Measurements from ENCODE around the gene KLF3. TPM values are rescaled to one million over a fixed set of nuclear protein-coding genes. Genes with fewer than 3 reads are reported as not detected.
A peak's percentile ranks its signal among the peaks of the same experiment; 100 is the strongest.

KLF3 gene
- total RNA-seq, 2 donors from 2014 or later: 20.6 to 29.5 TPM

DNA sequence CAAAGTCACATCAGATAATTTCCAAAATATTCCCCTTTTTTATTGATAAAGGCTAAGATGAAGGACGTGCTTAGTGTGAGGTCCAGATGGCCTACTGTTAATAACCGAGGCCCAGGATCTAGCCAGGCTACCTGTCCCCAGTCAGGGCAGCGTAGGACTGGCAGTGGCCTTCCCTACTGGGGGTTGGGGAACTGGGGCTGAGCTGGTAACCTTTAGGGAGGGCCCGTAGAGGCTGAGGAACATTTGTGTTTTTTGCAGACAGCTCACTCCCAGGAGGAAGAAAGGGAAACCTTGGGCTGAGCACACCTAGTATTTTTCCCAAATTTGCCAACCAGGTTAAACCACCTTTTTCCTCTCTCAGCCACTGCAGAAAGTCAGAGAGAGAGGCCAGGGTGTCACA lies 59.1 kb downstream of the KLF3 start:
- no peak for ATAC-seq
- intact Hi-C loops (cut with DNase I): no loop called here
- DNase-seq: no peak

- no peak for DNase-seq
- ATAC-seq: peak in 1 of 2 donors; percentile 31
- intact Hi-C loops (cut with DNase I): no loop called here
Observed at GRCh38 chr4:38723726-38724474, 59.9 kb downstream of the KLF3 start.

GRCh38 chr4:38724475-38724808 lies 60.4 kb downstream of the KLF3 start:
- intact Hi-C loops (cut with DNase I): no loop called here
- no peak for ATAC-seq
- no peak for DNase-seq

GRCh38 chr4:38728631-38729141 lies 64.7 kb downstream of the KLF3 start:
- ATAC-seq: no peak
- DNase-seq: no peak
- intact Hi-C loops (cut with DNase I): no loop called here

- ATAC-seq (no peak), DNase-seq (no peak)
- intact Hi-C loops (cut with DNase I): loop anchor here (2.0 to 5.0 kb wide), 3 partner anchors 552 to 668 kb away; no protein-coding TSS in a partner anchor
Observed at GRCh38 chr4:38730493-38730829, 66.5 kb downstream of the KLF3 start.

- ATAC-seq (peak; percentile 87 to 90), DNase-seq (peak; percentile 82)
- intact Hi-C loops (cut with DNase I): loop anchor here (2.0 to 5.0 kb wide), 3 partner anchors 552 to 669 kb away; no protein-coding TSS in a partner anchor
Observed at GRCh38 chr4:38730830-38731646, 67.0 kb downstream of the KLF3 start.

DNA sequence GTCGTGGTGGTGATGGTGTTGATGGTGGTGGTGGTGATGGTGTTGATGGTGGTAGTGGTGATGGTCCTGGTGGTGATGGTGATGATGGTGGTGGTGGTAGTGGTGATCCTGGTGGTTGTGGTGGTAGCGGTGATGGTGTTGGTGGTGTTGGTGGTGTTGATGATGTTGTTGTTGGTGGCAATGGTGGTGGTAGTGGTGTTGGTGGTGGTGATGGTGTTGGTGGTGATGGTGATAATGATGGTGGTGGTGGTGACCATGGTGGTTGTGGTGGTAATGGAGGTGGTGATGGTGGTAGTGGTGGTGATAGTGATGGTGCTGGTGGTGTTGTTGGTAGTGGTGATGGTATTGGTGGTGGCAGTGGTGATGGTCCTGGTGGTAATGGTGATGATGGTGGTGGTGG lies 69.7 kb downstream of the KLF3 start:
- intact Hi-C loops (cut with DNase I): loop anchor here (5.0 kb wide), 2 partner anchors 556 to 671 kb away; no protein-coding TSS in a partner anchor
- no peak for ATAC-seq
- DNase-seq: no peak

DNA sequence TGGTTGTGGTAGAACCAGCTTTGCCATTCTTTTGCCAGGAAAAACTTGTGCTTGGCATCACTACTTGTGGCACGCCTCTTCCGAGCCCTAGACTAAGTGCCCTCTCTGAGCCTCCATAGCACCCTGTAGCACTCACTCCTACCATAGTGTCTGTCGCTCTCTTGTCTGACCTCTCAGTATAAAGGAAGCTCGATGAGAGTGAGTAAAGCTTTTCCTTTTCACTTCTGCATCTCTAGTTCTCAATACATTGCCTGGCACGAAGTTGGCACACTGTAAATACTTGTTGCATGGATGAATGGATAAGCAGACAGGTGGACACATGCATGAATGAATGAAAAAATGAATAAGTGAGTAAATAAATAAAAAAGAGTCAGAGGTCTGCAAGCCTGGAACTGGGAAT lies 70.4 kb downstream of the KLF3 start:
- no peak for DNase-seq
- intact Hi-C loops (cut with DNase I): loop anchor here (5.0 kb wide), 2 partner anchors 557 to 672 kb away; no protein-coding TSS in a partner anchor
- ATAC-seq: no peak

DNA sequence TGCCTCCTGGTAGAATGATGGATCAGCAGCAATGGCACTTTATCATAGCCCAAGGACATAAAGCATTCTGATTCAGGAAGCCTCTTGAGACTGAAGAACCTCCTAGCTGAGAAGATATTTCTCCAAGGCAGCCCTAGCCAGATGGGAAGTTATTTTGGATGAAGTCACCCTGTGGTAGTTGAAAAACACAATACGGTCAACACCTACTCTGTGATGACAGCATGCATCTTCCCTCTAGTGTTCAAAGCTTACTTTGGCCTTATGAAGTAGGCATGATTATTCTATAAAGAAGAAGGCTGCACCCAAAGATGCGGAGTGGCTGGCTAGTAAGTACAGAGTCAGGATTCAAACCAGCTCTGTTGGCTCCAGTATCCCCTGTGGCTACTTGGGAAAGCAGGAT lies 70.9 kb downstream of the KLF3 start:
- DNase-seq (no peak), ATAC-seq (no peak)
- intact Hi-C loops (cut with DNase I): loop anchor here (5.0 kb wide), 2 partner anchors 558 to 673 kb away; no protein-coding TSS in a partner anchor

DNA sequence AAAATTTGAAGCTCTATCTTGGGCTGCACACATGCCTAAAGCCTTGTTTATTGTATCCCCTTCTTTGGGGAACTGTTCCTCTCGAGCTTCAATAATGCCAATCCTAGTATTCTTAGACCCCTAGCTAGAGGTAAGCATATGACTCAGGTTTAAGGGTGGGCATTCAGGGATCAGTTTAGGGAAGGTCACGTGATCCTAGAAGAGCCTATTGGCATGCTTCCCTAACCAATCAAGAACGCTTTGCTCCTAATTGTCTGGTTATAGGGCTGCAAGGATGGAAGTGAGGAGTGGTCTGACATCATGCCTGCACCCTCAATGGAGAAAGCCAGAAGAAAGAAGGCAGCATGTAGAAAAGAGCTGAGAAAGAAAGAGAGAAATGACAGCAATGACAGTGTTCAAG lies 71.9 kb downstream of the KLF3 start:
- intact Hi-C loops (cut with DNase I): no loop called here

DNA sequence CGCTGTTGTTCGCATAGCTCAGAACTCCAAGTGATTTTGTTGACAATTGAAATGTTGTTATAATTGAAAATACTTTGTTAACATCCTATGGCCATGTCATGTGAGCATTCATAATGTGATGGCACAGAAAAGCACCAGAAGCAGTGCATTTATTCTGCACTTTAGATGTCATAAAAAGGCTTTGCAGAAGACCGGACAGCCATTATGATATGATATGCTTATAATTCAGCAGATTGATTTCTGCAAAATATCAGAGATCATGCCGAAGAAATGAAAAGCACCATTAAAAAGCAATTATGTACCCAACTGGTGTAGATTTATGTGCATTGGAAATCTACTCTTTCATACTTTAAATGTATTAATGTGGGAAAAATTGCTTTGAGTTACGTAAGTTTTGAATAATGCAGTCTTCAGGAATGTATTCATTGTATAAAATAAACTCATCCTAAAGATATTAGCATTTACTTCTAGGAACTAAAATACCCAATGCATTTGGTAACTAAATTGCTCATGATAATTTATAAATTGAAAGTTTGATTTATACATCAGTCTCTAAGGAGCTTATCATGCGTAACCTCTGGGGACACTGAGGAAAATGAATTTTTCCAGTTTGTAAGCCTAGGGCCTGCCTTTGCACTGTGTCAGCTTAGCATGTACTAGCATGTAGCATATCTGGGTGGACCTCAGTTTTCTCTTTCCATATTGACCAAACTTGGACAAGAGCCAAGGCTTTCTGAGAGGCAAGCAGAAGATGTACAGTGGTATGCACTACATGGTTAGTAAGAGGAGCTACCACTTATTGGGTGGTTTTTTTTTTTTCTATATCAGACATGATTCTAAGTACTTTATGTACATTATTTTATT lies 75.2 kb downstream of the KLF3 start:
- intact Hi-C loops (cut with DNase I): no loop called here
- ATAC-seq: no peak
- no peak for DNase-seq

More for the DNA sequence above, 71.9 kb downstream of the KLF3 start:
- ATAC-seq (no peak), DNase-seq (no peak)

DNA sequence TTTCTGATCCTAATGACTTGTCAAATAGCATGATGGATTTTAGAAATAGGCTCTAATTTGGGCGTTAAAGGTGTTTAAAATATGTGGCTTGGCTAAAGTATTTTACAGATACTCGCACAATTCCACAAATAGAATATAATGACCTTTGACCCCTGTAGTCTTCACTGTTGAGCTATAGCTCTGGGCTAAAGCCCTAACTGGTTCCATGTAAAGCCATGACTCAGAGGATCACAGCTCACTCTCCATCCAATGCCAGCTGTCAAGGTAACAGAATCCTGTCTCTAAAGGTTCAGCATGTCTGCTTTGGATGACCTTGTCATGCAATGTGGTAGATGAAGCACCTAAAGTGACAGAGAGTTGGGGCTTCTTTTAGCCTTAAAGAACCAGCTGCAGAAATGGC lies 76.3 kb downstream of the KLF3 start:
- intact Hi-C loops (cut with DNase I): no loop called here
- no peak for ATAC-seq
- DNase-seq: no peak

DNA sequence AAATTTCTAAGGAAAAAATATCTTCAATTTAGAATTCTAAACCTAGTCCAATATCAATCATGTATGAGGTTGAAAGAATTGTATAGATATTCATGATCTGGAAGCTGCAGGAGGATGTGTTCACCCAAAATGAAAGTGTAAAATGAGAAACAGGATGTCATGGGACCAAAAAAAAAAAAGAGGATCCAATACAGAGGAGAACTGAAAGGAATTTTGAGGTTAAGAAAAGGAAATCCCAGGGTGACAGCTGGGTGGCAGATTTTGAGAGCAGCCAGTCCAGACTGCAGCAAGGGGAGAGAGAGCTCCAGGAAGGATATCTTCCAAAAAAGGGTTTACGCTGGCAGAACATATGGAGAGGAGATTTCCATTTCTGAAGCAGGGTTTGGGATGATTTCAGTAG lies 79.9 kb downstream of the KLF3 start:
- ATAC-seq: peak in 1 of 2 donors; percentile 49
- DNase-seq: no peak
- intact Hi-C loops (cut with DNase I): no loop called here

DNA sequence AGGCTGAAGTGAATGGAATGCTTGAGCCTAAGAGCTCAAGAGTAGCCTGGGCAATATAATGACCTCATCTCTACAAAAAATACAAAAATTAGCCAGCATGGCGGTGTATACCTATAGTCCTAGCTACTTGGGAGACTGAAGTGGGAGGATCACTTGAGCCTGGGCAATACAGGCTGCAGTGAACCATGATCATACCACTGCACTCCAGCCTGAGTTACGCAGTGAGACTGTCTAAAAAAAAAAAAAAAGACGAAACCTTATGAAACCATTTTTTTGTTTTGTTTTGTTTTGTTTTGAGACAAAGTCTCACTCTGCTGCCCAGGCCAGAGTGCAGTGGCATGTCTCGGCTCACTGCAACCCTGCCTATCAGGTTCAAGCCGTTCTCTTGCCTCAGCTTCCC lies 81.9 kb downstream of the KLF3 start:
- DNase-seq (no peak), ATAC-seq (no peak)
- intact Hi-C loops (cut with DNase I): no loop called here

GRCh38 chr4:38747629-38748028 lies 83.6 kb downstream of the KLF3 start:
- intact Hi-C loops (cut with DNase I): no loop called here
- ATAC-seq (no peak), DNase-seq (no peak)

DNA sequence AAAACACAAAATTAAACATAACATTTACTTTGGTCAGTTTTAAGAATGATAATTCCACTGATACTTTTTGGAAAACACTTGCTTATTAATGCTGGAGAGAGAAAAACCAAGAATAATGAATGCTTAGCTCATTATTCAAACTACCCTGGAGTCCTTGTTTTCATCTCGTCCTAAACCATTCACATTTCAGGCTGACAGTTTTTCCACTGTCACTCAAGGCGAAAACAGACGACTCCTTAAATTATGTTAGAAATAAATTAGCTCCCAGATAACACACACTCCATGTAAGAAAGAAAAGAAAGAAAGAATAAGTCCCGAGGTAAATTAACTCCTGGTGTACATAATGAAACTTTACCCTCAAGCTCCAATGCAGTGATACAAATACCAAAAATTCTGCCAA lies 85.3 kb downstream of the KLF3 start:
- ATAC-seq (no peak), DNase-seq (no peak)
- intact Hi-C loops (cut with DNase I): no loop called here

All from left cardiac atrium (tissue), 4 donors.